PC-3 (cell line): Measurements from ENCODE around the gene CRLF2.

ENCODE experiments used
- EZH2 ChIP-seq: fragments of 300-600 bp; sonication (generic); IDR thresholded peaks from one replicate; pipeline ENCODE4 v1.6.1; 2017; ENCODE audit warnings: antibody characterized with exemption, mild to moderate bottlenecking, low read length; ENCODE audit not compliant: unreplicated experiment
- EZH2phosphoT487 ChIP-seq: fragments of 300-600 bp; sonication (generic); IDR thresholded peaks from 2 replicates; pipeline ENCODE4 v1.6.1; 2018; ENCODE audit warnings: mild to moderate bottlenecking, antibody characterized with exemption, low read length, borderline replicate concordance
- TF ChIP-seq, protein P1 (sequence below): fragments of 300-600 bp; sonication (generic); conservative IDR thresholded peaks from 2 replicates; pipeline ENCODE4 v1.5.1; 2017; ENCODE audit warnings: antibody characterized with exemption, low read depth, mild to moderate bottlenecking, low read length

DNA sequence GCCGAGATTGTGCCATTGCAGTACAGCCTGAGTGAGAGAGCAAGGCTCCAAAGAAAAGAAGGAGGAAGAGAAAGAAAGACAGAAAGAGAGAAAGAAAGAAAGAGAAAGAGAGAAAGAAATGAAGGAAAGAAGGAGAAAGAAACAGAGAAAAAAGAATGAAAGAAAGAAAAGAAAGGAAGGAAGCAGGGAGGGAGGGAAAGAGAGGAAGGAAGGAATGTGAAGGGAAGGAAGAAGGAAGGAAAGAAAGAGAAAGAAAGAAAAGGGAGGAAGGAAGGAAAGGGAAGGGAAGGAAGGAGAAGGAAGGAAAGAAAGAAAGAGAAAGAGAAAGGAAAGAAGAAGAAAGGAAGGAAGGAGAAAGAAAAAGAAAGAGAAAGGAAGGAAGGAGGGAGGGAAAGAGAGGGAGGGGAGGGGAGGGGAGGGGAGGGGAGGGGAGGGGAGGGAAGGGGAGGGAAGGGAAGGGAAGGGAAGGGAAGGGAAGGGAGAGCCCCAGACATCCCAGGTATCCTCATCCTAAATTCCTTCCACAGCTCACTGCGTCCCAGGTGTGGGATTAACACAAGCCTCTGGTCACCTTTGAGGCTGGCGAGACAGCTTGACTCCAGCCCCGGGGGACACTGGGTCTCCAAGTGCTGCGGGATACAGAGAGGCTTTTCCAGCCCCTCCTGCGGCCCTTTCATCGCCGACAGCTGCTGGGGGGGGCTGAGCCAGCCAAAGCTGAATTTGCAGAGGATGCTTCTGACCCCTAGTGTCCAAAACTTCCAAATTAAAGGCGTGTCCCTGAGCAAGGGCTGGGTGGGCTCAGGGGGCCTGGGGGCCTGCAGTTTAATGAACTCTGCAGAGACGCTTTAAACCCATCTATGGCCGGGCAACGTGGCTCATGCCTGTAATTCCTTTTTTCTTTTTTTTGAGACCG is 32.0 kb upstream of the CRLF2 start:
- TF ChIP-seq, protein P1, sequence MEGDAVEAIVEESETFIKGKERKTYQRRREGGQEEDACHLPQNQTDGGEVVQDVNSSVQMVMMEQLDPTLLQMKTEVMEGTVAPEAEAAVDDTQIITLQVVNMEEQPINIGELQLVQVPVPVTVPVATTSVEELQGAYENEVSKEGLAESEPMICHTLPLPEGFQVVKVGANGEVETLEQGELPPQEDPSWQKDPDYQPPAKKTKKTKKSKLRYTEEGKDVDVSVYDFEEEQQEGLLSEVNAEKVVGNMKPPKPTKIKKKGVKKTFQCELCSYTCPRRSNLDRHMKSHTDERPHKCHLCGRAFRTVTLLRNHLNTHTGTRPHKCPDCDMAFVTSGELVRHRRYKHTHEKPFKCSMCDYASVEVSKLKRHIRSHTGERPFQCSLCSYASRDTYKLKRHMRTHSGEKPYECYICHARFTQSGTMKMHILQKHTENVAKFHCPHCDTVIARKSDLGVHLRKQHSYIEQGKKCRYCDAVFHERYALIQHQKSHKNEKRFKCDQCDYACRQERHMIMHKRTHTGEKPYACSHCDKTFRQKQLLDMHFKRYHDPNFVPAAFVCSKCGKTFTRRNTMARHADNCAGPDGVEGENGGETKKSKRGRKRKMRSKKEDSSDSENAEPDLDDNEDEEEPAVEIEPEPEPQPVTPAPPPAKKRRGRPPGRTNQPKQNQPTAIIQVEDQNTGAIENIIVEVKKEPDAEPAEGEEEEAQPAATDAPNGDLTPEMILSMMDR, result peak; percentile 32; the same call in 1 of the 2 replicates
- TF ChIP-seq EZH2 (no peak), EZH2phosphoT487 (no peak)
